Frontal cortex (tissue), 4 donors: ENCODE results near the gene TMEM229B. TPM values are rescaled to one million over a fixed set of nuclear protein-coding genes. Genes with fewer than 3 reads are reported as not detected.
A peak's percentile ranks its signal among the peaks of the same experiment; 100 is the strongest.

ENCODE experiments used
- DNase-seq, 2 donors: peaks; one replicate each; pipeline ENCODE4 v3.0.0; 2012; ENCODE audit warnings: low spot score in 2 of 2
- FAIRE-seq: peaks from 2 replicates; lab custom pipeline; 2012; peaks lifted over from hg19 to GRCh38; lab: Jason Lieb, UNC
- small RNA-seq: library from RNA; depleted of rRNA; stranded (forward); fragments of <200 nt; gene quantifications from one replicate; pipeline ENCODE3, GENCODE V24; 2014
- total RNA-seq: library from RNA; depleted of rRNA; stranded (reverse); fragments of >200 nt; gene quantifications from one replicate; pipeline ENCODE4 v1.2.3, GENCODE V29; 2014
- donor health status: control.
- donor health status: control.
- donor health status: control.

Gene TMEM229B
- total RNA-seq, 1 donor from 2014 or later = 22.4 TPM

DNA sequence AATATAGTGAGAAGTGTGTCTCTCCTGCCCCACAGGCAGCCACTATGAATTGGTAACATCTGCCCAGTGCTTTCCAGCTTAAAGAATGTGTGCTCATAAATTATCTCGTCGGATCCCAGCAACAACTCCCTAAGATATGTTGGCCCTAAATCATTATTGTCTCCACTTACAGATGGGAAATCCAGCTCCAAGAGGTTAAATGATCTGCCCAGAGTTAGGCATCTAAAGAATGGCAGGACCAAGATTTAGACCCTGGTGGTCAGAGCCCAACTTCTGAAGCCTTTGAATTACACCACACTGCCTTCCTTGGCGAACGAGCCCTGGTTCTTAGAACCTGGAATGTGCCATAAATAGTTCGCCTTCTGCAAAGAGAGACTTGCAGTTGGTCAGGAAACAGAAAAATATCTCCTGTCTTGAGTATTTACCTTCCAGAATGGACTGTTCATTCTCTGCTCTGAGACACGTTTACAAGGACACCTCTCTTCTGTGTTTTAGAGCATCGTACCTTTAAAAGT is 56.4 kb downstream of the TMEM229B start:
- DNase-seq = no peak
- no peak for FAIRE-seq

DNA sequence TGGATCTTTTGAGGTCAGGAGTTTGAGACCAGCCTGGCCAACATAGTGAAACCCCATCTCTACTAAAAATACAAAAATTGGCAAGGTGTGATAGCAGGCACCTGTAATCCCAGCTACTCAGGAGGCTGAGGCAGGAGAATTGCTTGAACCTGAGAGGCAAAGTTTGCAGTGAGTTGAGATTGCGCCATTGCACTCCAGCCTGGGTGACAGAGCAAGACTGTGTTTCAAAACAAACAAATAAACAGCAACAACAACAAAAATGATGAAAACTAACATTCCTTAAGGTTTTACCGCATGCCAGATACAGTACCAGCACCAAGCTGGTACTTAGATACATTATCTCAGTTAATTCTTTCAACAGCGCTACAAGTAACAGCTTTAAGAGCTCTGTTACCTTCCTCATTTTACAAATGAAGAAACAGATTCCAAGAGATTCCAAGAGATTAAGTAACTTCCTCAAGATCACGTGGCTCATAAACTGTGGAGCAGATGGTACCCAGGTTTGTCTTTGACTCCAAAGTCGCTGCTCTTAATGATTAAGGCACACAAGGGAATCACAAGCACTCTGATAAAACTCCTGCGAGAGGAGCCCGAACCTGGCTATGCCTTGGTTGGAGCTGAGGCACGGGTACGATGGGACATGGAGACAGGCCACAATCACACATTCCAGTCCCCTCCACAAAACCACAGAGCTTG is 58.9 kb downstream of the TMEM229B start:
- no peak for DNase-seq

GRCh38 chr14:67428501-67429031 is 60.0 kb downstream of the TMEM229B start:
- DNase-seq (no peak), FAIRE-seq (no peak)

More for the DNA sequence above, 58.9 kb downstream of the TMEM229B start:
- no peak for FAIRE-seq

DNA sequence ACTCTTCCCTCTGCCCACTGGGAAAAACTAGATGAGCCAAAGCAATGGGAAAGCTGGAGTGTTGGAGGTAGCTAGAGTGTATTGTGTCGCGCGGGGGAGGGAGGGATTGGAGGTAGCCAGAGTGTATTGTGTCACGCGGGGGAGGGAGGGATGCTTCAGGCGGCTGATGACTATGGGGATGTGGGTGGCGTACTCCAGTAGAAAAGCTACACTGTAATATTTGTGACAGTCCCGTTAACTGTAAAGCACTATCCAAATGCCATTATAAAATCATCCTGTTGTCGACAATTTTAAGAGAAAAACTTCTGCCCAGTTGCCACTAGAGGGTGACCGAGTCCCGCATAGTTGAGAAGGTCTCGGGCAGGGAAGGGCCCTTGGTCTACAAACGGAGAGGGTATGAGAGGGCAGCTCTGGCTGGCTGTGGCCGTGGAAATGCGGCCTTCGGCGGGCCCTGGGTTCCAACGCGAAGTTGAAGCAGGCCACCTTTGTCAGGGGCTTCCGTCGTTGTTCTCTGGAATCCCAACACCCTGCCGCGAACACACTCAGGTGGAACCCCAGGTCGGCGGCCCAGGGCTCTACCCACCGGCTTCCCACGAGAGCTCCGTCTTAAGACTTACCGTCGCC is 61.4 kb downstream of the TMEM229B start:
- no peak for FAIRE-seq
- peak; percentile 56 to 85 for DNase-seq

DNA sequence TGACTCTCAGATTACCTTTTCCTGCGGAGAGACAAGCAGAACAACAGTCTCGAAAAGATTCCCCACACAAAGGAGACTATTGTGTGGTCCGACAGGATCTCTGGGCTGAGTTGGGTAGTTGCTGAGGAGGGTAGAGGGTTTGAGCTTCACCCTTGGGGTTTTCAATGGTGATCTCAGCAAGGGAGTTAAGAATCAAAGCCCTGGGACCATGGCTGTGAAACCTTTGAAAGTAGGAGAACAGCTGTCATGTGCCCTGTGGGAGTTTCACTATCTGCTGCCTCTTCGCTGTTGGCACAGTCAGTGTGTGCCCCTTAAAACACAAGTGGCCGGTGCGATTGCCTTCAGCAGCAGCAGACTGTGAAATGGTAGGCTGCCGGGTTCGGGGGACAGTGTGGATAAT is 62.4 kb downstream of the TMEM229B start:
- DNase-seq = no peak
- no peak for FAIRE-seq

DNA sequence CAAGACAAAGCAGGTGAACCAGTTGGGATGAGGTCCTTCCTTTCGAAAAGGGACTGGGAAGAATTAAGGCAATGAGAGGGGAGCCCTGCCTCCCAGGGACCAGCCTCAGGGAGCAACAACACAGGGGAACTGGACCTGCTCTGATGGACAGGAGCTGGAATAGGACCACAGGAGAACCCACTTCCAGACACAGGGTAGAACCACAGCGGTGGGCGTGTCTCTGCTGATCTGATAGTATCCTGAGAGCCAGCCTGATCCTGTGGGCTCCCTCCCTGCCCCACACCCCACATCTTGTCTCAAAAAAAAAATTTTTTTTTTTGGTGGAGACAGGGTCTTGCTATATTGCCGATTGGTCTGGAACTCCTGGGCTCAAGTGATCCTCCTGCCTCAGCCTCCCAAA is 62.9 kb downstream of the TMEM229B start:
- no peak for FAIRE-seq
- no peak for DNase-seq

- DNase-seq = no peak
Observed at GRCh38 chr14:67424539-67424938, 64.0 kb downstream of the TMEM229B start.

DNA sequence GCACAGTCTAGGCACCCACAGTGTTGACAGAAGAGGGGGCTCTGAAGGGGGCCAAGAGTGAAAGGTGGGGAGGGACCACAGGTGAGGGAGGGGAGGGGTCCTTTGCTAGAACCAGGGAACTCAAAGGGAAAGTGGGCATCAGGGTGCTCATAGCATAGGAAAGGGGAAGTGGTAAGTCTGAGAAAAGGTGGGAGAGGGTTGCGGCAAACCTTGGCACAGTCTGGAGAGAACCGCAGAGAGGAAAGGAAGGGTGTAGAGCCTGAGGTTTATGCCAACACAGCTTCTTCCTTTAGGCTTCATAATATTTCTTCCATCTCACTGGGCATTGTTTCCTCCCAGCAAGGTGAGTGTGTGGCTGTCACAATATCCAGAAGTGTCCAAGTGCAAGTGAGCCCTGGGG is 65.1 kb downstream of the TMEM229B start:
- FAIRE-seq (no peak), DNase-seq (no peak)

More at GRCh38 chr14:67424539-67424938, 64.0 kb downstream of the TMEM229B start:
- FAIRE-seq = no peak

GRCh38 chr14:67421356-67422224 is 66.9 kb downstream of the TMEM229B start:
- DNase-seq = no peak

More at GRCh38 chr14:67421356-67422224, 66.9 kb downstream of the TMEM229B start:
- FAIRE-seq = no peak

Small RNAs within 50 kb of the gene (small RNA-seq; reads per million reads assigned to genes)
- gene MIR5694 = not detected

Other genes with a start within 250 kb of the TMEM229B start
- 17.9 TPM for gene PALS1, start 247.3 kb downstream of the TMEM229B start, total RNA-seq
- gene ATP6V1D, start 128.9 kb downstream of the TMEM229B start, total RNA-seq = 159 TPM
- gene EIF2S1, start 128.4 kb downstream of the TMEM229B start, total RNA-seq = 128 TPM
- gene PLEK2, start 76.6 kb downstream of the TMEM229B start, total RNA-seq = 0.41 TPM
- gene PLEKHH1, start 44.6 kb upstream of the TMEM229B start, total RNA-seq = 7.3 TPM
- 29.8 TPM for gene PIGH, start 111.5 kb upstream of the TMEM229B start, total RNA-seq
- 59.1 TPM for gene ARG2, start 131.2 kb upstream of the TMEM229B start, total RNA-seq
- gene VTI1B, start 185.9 kb upstream of the TMEM229B start, total RNA-seq = 40.4 TPM
- gene RDH11, start 207.0 kb upstream of the TMEM229B start, total RNA-seq = 128 TPM
- 0.82 TPM for gene RDH12, start 213.2 kb upstream of the TMEM229B start, total RNA-seq